ENCODE data around the gene CACNA2D4. TPM values are rescaled to one million over a fixed set of nuclear protein-coding genes. Genes with fewer than 3 reads are reported as not detected.

CACNA2D4 gene
- total RNA-seq, 1 experiment from 2014 or later, result 44.0 TPM

- DNase-seq (ENCODE audit: low read depth), result no peak
Observed at GRCh38 chr12:1890119-1890703, 28.2 kb downstream of the CACNA2D4 start.

- DNase-seq (ENCODE audit: low read depth), result no peak
Observed at GRCh38 chr12:1888923-1889322, 29.5 kb downstream of the CACNA2D4 start.

GRCh38 chr12:1886396-1887008, 31.9 kb downstream of the CACNA2D4 start:
- peak; percentile 11 for DNase-seq (ENCODE audit: low read depth)

- DNase-seq (ENCODE audit: low read depth), result no peak
Observed at GRCh38 chr12:1885599-1886245, 32.7 kb downstream of the CACNA2D4 start.

- DNase-seq (ENCODE audit: low read depth), result no peak
Observed at GRCh38 chr12:1885082-1885596, 33.3 kb downstream of the CACNA2D4 start.

GRCh38 chr12:1884651-1885050, 33.8 kb downstream of the CACNA2D4 start:
- DNase-seq (ENCODE audit: low read depth), result no peak

- DNase-seq (ENCODE audit: low read depth), result no peak
Observed at GRCh38 chr12:1883513-1883912, 34.9 kb downstream of the CACNA2D4 start.

GRCh38 chr12:1882850-1883470, 35.5 kb downstream of the CACNA2D4 start:
- DNase-seq (ENCODE audit: low read depth), result no peak

GRCh38 chr12:1882405-1882804, 36.0 kb downstream of the CACNA2D4 start:
- DNase-seq (ENCODE audit: low read depth), result no peak

GRCh38 chr12:1881936-1882335, 36.5 kb downstream of the CACNA2D4 start:
- no peak for DNase-seq (ENCODE audit: low read depth)

- DNase-seq (ENCODE audit: low read depth), result no peak
Observed at GRCh38 chr12:1881301-1881700, 37.2 kb downstream of the CACNA2D4 start.

GRCh38 chr12:1880876-1881275, 37.6 kb downstream of the CACNA2D4 start:
- DNase-seq (ENCODE audit: low read depth), result no peak

- DNase-seq (ENCODE audit: low read depth), result no peak
Observed at GRCh38 chr12:1880153-1880845, 38.2 kb downstream of the CACNA2D4 start.

- DNase-seq (ENCODE audit: low read depth), result no peak
Observed at GRCh38 chr12:1879633-1880032, 38.8 kb downstream of the CACNA2D4 start.

- DNase-seq (ENCODE audit: low read depth), result no peak
Observed at GRCh38 chr12:1878695-1879094, 39.8 kb downstream of the CACNA2D4 start.

- no peak for DNase-seq (ENCODE audit: low read depth)
Observed at GRCh38 chr12:1878214-1878613, 40.2 kb downstream of the CACNA2D4 start.

GRCh38 chr12:1877169-1877878, 41.1 kb downstream of the CACNA2D4 start:
- DNase-seq (ENCODE audit: low read depth), result no peak

- DNase-seq (ENCODE audit: low read depth), result no peak
Observed at GRCh38 chr12:1876086-1876485, 42.4 kb downstream of the CACNA2D4 start.

- no peak for DNase-seq (ENCODE audit: low read depth)
Observed at GRCh38 chr12:1875608-1876007, 42.8 kb downstream of the CACNA2D4 start.

GRCh38 chr12:1873531-1874510, 44.6 kb downstream of the CACNA2D4 start:
- DNase-seq (ENCODE audit: low read depth), result no peak

All from HT1080 (cell line).